ENCODE results near the gene IGSF23.

IGSF23 gene, protein sequence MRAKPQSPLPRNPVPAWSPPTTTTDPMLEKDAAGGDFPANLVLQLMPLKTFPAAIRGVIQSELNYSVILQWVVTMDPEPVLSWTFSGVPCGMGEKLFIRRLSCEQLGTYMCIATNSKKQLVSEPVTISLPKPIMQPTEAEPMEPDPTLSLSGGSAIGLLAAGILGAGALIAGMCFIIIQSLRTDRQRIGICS

GRCh38 chr19:44613295-44614178, at the start of gene IGSF23:
Gene IGSF23 (plus strand): TSS chr19:44613563. CDS start chr19:44613646, 83 bp downstream.
- in situ Hi-C loops (cut with HindIII; ENCODE audit: low sequenced_read_pairs): no loop called here

DNA sequence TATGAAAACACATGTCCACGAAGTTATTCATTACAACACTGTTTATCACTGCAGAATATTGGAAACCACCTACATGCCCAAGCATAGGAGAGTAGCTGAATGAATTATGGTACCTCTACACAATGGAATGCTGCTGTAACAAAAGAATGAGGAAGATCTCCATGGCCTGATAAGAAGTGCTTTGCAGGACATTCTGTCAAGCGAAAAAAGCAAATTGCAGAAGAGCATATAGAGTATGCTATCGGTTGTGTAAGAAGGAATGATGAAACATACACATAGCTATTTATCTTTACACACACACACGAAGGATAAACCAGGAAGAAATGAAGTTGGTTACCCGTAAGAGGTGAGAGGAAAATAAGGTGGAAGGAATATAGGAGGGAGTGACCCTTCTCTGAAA, 46.4 kb upstream of the IGSF23 start:
- in situ Hi-C loops (cut with HindIII; ENCODE audit: low sequenced_read_pairs): no loop called here

DNA sequence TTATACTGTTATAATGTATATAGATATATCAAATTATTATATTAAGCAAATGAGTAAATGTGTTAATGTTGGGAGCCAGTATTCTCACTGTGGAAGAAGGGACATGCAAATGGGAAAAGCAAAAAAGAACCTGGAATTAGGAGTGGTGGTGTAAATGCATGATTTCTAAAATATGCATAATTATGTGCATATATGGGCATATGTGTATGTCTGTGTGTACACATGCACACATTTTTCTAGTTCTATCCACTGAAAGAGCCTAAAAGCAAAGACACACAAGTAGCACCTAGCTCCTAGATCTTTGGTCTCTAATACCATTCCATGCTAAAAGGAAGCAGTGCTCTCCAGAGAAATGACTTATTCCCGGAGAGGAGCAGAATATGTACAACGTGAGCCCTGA, 45.6 kb upstream of the IGSF23 start:
- in situ Hi-C loops (cut with HindIII; ENCODE audit: low sequenced_read_pairs): no loop called here

GRCh38 chr19:44570603-44570983, 42.8 kb upstream of the IGSF23 start:
- in situ Hi-C loops (cut with HindIII; ENCODE audit: low sequenced_read_pairs): no loop called here

- in situ Hi-C loops (cut with HindIII; ENCODE audit: low sequenced_read_pairs): no loop called here
Measured at GRCh38 chr19:44570984-44571684, 42.2 kb upstream of the IGSF23 start.

GRCh38 chr19:44571830-44572580, 41.4 kb upstream of the IGSF23 start:
- in situ Hi-C loops (cut with HindIII; ENCODE audit: low sequenced_read_pairs): no loop called here

GRCh38 chr19:44572581-44572900, 40.8 kb upstream of the IGSF23 start:
- in situ Hi-C loops (cut with HindIII; ENCODE audit: low sequenced_read_pairs): no loop called here

- in situ Hi-C loops (cut with HindIII; ENCODE audit: low sequenced_read_pairs): no loop called here
Measured at GRCh38 chr19:44573183-44573582, 40.2 kb upstream of the IGSF23 start.

DNA sequence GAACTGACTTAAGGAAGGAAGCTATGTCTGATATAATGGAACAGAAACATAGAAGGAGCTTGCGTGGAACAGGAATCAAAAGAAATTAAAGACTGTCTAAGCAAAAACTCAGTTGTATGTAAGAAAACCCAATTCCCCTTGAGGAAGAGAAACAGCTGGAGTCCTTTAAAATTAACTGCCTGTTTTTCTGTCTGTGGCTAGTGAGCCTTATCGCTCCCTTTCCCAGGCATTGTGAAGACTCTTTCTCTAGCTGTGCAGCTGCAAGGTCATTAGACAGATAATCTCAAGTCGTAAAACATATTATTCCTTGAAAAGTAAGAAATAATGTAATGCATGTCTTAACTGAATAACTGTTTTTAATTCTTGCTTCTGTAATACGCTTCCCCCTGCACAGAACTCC, 39.7 kb upstream of the IGSF23 start:
- in situ Hi-C loops (cut with HindIII; ENCODE audit: low sequenced_read_pairs): no loop called here

- in situ Hi-C loops (cut with HindIII; ENCODE audit: low sequenced_read_pairs): no loop called here
Measured at GRCh38 chr19:44574186-44574950, 39.0 kb upstream of the IGSF23 start.

- in situ Hi-C loops (cut with HindIII; ENCODE audit: low sequenced_read_pairs): loop anchor here (5.0 kb wide), 2 partner anchors 67 to 68 kb away; partner anchors contain the start of gene PVR
Measured at GRCh38 chr19:44575116-44575700, 38.2 kb upstream of the IGSF23 start.

- in situ Hi-C loops (cut with HindIII; ENCODE audit: low sequenced_read_pairs): loop anchor here (5.0 kb wide), 2 partner anchors 65 to 70 kb away; partner anchors contain the start of gene PVR
Measured at GRCh38 chr19:44576843-44577565, 36.4 kb upstream of the IGSF23 start.

- in situ Hi-C loops (cut with HindIII; ENCODE audit: low sequenced_read_pairs): loop anchor here (5.0 kb wide), 2 partner anchors 65 to 70 kb away; partner anchors contain the start of gene PVR
Measured at GRCh38 chr19:44577566-44577874, 35.8 kb upstream of the IGSF23 start.

DNA sequence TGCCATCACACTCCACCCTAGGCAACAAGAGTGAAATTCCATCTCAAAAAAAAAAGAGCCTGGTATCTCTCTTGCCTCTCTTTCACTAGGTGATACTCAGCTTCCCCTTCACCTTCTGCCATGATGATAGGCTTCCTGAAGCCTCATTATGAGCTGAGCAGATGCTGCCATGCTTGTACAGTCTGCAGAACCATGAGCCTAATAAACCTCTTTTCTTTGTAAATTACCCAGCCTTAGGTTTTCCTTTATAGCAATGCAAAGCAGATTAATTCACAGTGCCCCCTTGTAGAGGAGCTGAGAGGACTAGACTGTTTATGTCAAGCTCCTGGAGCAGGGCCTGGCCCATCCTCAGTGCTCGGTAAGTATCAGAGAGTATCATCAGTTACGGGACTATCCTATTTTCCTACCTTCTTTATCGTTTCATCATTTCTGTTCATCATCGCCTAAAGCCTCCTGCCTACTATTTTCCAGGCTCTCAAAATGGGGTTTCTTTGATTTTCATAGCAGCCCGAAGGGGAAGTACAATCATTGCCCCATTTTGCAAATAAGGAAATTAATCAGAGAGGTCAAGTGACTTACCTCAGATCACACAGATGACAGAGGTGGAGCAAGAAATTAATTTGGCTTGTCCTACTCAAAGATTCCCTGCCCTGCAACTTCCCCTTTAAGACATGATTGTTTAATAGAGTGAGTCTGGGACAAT, 33.5 kb upstream of the IGSF23 start:
- in situ Hi-C loops (cut with HindIII; ENCODE audit: low sequenced_read_pairs): loop anchor here (5.0 kb wide), 2 partner anchors 62 to 73 kb away; partner anchors contain the start of gene PVR

DNA sequence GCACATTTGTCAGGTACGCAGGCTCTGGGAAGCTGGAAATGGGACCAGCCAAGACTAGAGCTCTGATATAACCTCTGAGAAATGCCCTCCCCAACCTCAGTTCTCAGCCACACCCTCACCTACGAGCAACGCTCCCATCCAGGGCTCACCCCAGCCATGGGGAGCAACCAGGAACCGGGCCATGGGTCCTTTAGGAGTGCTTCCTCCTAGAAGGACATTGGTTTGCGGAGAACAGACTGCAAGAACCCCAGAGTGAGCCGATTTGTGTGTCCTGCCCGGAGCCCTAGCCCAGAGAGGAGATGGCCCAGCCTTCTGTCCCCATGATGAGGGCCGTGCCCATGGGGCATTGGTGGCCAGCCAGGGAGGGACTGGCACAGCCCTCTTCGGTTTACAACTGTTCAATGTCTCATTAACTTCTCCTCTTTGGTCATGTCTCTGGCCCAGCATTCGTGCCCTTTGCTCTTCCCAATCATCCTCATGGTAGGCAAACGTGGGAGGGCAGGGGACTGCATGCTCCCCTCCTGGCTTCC, 32.9 kb upstream of the IGSF23 start:
- in situ Hi-C loops (cut with HindIII; ENCODE audit: low sequenced_read_pairs): no loop called here

DNA sequence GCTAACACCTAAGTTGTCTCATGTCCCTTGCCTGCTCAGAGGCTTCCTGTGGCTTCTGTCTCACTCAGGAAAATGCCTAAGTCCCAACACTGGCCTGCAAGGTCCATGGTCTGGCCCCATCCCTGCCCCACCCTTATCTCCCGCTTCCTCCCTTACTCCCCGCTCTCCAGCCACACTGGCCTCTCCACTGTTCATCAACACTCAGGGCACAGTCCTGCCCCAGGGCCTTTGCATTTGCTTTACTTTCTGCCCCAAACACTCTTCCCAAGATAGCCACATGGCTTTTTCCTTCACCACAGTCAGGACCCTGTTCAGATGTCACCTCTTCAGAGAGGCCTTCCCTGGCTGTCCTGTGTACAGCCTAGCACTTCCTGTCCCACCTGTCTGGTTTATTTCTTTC, 32.1 kb upstream of the IGSF23 start:
- in situ Hi-C loops (cut with HindIII; ENCODE audit: low sequenced_read_pairs): no loop called here

DNA sequence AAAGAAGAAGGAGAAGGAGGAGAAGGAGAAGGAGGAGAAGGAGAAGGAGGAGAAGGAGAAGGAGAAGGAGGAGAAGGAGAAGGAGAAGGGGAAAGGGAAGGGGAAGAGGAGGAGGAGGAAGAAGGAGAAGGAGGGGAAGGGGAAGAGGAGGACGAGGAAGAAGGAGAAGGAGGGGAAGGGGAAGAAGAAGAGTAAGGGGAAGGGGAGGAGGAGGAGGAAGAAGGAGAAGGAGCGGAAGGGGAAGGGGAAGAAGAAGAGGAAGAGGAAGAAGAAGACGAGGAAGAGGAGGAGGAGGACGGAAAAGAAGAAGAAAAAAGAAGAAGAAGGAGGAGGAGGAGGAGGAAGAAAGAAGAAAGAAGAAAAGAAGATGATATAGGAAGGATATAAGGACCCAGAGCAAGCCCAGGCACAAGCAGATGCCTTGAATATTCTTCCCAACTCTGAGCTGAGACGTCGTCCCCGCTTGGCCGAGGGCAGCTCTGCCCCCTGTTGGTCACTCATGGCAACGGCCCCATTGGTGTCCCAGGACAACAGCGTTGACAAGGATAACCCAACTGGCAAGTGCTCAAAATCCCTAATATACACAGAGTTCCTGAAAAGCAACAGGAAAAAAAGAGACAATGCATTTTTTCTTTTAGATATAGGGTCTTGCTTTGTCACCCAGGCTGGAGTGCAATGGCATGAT, 30.6 kb upstream of the IGSF23 start:
- in situ Hi-C loops (cut with HindIII; ENCODE audit: low sequenced_read_pairs): no loop called here
